T-helper 2 cell (primary cell): Measurements from ENCODE around the gene THTPA.
A peak's percentile ranks its signal among the peaks of the same experiment; 100 is the strongest.

Source experiments
- DNase-seq, 5 experiments: peaks; one replicate each; pipeline versions ENCODE4 v3.0.0 to v3.0.0-alpha.2; 2012 to 2022
- total RNA-seq, 2 donors: gene quantifications; one replicate each; lab custom pipeline; 2026; lab: John Stamatoyannopoulos, UW

Gene THTPA, protein sequence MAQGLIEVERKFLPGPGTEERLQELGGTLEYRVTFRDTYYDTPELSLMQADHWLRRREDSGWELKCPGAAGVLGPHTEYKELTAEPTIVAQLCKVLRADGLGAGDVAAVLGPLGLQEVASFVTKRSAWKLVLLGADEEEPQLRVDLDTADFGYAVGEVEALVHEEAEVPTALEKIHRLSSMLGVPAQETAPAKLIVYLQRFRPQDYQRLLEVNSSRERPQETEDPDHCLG
- total RNA-seq, result 4.8 to 5.0 reads per million in 2 donors

DNA sequence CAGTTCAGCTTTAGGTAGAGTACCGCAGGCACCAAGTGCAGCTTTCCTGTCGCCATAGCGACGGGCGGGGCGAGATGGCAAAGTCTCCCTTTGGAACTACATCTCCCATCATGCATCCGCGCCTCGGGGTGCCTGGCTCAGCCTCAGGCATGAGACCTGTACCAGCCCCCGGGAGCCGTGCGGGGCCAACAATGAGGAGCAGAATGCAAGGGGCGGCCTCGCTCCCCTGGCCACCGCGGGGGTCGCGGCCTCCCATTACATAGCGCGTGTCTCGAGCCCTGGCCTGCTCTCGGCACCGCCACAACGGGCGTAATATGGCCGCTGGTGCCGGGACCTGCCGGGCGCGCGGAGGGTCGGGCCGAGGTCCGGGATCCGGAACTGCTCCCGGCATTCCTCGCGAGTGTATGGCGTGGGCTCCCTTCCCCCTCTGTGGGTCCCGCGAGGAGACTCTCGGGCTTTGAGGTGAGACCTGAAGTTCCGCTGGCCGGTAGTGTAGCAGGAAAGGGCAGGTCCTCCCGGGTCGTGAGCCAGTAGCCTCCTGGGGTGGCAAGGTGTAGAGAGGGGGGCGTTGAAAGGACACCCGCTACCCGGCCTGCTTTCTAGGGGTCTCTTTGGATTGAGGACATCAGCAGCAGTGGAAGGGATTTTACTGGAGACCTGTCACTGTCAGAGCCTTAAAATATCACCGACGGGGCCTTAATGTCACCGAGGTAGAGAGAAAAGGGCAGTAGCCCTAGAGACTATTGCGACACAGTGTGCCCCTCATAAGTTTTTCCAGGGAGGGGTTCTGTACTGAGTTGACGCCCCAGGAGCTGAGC lies at the start of gene THTPA:
Gene THTPA, plus strand, starts transcription at position 390 of the 818 bp plus-strand sequence. CDS start 487 bp downstream, outside the sequence.
- DNase-seq, result peak; percentile 71 to 93 (median 88)

DNA sequence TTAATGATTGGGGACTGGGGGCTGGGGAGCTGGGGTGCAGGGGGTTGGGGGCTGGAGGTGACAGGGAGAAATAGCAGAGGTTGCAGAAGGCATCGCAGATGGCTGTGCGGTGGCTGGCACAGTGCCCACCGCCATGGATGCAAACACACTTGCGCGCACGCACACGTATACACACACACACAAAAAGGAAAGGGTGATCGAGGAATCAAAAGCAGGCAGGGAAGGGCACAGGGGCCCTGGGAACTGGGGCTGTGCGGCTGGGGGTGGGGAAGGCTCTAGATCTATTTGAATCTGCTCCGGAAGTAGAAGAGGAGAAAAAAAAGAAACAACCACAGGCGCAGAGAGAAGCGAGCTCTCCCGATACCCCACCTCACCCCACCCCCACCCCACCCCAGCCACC lies 43.9 kb upstream of the THTPA start:
- DNase-seq, result peak in 1 of 5 experiments; percentile 41

DNA sequence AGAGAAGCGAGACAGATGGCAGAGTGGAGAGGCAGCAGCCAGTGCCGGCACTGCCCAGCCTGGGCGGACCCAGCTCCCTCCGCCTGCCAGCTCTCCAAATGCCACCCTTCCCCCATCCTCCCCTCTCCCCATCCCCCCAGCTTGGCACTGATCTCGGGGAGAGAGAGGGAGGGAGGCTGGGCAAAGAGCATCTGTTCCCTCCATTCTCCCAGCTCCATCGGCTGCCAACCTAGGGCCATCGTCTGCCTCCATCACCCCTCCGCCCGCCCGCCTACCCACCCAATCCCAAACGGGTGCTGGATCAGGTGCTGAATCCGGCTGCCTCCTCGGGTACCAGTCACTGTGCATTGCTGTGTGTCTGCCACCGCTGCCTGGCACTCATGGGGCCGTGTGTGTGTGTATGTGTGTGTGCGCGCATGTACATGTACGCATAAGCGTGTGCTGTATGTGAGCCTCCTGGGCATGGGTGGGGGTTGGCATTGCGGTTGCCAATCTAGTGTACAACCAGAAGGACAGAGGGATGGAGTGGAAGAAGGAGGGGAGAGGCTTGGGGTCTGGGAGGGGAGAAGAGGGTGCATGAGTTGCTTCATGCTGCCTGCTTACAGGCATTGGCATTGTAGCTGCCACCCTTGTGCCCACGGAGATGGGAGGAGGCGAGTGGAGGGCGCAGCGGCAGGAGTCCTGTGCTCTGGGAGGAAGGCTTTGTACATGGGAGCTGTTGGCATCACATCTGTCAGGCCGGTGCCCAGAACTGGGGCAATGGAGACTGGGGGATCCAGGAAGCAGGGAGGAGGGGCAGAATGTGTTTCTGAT lies 42.9 kb upstream of the THTPA start:
- no peak for DNase-seq

DNA sequence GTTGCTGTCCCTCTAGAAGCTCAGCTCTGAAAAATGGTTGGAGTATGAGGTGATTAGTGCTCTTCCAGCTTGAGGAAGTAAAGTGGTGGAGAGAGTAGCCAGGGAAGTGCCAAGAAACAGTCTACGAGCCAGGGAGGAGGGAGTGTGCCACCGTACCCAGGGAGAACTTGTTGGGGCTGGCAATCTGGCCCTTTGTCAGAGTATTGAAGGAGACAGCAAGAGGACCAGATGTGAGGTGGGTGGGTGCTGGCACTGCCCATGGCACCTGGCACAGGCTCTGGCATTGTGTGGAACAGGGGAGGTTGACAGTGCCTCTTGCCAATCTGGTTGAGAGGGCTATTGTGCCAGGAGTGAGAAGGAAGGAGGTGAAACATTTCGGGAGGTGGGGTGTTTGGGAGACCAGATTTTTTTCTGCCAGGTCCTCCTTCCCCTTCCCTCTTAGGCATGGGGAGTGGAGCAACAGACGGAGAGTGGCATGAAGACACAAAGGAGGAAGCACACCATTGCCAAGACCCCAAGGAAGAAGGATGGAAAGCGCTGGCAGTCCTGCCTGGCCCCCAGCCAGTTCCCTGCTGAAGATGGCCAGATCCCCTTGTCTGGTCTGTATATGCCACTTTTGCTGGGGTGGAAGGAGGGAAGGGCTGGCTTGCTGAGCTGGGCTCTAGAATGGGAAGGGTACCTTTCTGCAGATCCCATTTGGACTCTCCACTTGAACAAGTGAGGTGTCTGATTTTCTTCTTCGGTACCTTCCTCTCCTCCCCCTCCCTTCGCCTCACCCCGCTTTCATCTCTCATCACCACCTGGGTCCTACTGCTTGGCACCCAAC lies 42.0 kb upstream of the THTPA start:
- DNase-seq, result no peak

DNA sequence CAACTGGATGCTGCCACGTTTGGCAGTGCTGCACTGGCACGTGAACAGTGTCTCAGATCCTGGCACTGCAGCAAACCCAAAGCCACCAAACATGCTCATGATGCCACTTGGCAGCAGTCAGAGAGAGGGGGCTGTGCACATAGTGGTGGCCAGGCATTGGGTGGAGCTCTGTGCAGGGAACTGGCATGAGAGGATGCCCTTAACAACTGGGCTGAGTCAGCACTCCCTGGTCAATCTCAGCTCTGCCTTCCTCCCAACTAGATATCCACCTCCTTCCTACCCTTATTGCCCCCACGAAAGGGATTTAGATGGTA lies 41.5 kb upstream of the THTPA start:
- DNase-seq, result no peak

DNA sequence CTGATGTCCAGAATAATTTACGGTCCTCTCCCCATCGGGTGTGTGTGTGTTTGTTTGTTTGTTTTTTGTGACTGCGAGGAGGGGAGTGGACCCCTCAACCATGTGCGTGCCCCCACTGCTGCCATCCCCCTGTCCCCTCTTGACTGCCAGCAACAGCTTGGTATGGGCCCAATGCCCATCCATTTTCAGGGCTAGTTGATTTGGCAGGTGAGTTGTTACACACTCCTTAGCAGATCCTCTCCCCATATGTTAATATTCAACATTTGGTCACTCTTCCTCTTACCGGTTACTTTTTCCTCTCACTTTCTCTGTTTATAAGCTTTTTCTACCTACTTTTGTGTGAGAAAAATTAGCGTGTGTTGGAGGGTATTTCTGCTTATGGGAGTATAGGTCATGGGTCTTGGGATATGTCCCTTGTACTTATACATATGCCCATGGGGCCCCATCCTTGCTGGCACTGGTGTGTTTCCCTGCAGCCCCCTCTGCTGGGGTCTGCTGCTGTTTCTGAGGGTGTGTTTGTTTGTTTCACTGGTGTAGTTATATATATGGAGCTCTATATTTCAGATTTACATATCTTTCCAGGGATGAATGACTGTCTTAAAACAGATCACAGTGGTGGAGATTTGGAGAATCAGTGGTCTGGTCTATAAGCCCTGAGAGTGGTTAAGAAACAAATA lies 38.3 kb upstream of the THTPA start:
- DNase-seq, result no peak

DNA sequence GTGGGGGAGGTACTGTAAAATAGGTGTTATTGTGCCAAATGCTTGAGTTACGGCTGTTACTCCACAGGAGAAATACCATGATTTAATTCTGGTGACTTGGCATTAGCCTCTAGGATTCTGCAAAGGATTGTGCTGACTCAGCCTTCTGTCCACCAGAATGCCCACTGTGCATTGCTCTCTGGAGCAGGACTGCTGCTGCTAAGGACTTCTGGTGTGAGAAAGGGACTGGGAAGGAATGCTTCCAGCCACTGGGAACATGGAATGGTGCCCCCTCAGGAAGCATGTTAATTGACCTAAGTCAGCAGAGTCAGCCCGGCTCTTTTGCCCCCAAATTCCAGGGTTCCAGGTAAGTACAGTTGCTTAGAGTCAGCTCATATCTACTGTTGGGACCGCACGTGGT lies 37.4 kb upstream of the THTPA start:
- no peak for DNase-seq

DNA sequence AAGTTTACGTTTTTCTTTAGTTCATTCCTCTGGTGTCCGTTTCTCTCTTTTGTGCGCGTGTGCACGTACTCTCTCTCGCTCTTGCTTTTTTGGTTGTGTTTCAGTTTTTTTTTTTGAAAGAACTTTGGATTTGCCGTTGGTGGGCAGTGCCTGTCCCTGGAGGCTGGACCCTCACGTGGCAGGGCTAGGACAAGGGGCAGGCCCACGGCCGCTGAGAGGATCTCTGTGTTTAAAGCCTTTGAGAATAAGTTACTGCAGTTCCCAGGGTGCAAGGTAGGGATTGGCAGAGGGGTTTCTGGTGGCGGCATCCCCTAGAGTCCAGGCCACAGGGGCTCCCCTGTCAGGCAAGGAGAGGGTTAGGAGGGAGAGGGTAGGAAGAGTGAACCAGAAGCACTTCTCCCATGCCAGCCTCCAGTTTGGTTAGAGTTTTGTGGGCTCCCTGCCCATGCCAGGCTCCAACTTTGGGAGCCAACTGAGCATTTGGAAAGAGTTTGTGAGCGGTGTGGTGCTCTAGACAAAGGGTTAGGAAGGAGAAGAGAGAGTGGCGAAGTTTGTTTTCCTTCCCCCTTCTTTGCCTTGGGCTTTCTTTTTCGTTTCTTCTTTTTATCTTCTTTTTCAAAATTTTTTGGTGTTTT lies 35.1 kb upstream of the THTPA start:
- no peak for DNase-seq

DNA sequence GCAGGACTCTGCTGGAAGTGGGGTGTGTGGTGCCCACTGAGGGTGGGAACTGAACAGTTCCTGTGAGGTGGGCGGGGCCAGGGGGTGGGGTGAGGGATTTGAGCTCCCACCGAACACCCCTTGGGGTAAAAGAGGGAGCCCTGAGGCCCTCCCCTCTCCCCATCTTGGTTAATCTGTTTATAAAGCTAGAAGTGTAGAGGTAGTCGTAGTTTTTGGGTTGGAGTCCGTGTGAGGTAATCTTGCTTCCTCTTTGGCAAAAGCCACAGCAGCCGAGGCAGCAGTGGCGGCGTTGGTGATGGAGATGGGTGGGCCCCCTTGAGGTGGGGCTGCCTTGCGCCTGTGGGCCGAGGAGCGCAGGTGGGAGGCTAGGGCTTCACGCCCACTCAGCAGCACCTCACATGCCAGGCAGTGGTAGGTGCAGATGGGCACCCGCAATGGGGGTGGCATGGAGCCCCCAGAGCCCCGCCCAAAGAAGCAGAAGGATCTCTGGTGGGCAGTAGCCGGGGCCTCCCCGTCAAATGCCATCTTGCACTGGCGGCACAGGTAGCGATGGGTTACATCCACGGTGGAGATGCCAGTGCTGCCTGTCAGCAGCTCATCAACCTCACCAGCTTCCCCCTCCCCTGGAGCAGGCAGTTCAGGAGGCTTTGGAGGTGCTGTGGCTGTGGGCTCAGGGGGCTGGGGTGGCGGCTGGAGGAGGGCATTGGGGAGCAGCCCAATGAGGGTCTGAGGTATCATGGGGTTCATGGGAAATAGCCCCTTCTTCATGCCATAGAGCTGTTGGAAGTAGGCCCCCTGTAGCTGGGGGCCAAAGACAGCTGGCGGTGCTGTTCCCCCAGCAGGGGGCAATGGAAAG lies 34.1 kb upstream of the THTPA start:
- DNase-seq, result no peak

DNA sequence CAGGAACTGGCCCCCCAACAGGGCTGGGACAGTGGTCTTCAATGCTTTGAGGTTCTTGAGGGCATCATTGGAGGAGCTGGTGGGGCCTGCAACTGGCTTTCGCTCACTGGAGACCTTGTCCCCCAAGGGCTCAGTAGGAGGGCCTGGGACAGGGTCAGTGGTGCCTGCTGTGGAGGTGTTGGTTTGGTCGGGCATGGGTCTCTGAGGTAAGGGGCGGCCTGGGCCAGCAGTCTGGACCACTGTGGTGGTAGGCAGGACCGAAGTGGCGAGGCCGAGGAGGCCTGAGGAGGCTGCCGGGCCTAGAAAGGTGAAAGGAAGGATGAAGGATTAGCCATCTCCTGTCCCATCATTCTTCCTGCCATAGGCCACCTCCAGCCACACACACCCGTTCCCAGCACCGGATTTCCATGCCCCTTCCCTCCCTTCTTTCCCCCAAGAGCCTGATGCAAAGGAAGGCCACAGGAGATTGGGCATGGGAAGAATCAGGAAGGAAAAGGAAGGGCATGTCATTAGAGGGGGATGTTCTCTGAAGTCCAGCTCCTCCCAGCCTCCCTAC lies 33.4 kb upstream of the THTPA start:
- no peak for DNase-seq

DNA sequence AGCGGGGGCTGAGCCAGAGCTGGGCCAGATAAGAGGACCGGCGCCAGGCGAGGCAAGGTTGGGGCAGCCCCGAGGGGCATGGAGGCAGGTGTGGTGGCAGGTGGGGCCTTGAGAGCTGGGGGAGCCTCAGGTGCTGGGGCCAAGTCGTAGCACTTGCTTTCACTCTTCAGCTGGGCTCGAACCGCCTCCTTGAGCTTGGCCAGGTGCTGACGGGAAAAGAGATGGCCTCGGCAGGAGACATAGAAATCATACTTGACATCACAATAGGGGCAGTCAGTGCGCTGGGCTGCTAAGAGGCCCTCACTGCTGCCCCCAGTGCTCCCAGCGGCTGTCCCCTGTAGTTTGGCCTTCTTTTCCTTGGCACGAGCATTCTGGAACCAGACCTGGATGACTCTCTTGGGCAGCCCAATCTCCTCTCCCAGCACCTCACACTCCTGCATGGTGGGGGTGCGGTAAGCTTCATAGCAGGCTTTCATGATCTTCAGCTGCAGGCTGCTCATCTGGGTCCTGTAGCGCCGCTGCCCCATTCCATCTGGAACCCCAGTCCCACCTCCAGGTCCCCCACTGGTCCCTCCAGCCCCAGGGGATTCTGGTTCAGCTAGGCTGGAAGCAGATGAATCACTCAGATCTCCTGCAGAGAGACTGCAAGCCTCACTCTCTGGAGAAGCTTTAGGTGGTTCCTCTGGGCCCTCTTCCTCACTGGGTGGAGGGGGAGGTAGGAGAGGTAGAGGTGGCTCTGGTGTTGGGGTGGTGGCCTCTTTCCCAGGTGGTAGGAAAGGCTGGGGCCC lies 32.6 kb upstream of the THTPA start:
- DNase-seq, result no peak

DNA sequence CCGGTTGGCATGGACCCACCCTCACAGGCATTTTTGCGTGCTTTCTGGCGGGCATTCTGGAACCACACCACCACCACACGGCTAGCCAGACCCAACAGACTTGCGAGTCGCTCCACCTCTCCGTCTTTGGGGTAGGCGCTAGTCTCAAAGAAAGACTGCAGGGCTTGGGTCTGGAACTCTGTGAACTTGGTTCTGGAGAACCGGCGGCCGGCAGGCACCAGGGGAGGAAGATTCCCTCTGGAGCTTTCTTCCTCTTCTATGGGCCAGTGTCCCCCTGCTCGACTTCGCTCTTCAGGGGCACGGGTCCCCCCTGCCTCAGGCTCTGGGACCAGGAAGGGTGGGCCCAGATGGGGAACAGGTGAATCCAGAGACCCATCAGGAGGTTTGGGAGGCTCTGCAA lies 31.1 kb upstream of the THTPA start:
- no peak for DNase-seq

DNA sequence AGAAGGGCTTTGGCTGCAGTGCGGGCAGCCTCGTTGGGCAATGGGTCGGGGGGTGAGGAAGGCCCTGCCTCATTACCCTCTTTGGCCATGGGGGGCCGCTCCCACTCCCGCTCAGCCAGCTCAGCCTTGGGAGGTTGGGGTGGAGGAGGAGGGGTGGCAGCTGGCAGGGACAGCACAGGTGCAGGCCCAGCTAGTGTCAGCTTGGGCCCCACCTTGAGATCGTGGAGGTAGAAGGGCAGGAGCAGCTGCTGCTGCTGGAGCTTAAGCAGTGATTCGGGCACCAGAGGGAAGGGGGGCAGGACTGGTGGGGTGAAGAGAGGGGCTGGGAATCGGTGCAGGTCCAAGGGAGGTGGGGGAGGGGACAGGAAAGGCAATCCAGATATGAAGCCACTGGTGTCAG lies 30.5 kb upstream of the THTPA start:
- DNase-seq, result no peak

DNA sequence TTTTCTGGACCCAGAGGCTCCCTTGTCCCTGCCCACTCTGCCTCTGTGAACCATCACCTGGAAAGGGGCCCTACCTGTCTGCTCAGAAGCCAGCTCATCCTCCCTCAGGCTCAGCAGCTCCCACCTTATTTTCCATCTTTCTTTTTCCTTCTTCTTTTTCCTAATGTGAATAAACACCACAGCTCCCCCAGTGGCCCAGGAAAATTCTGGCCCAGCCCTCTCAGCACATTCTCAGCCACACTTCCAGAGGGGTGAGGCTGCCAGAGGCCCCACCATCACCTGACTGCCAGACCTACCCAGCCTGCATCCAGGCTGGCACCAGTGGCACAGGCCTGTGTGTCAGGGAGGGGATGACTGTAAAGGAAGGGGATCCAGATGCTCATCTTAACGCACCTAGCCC lies 27.5 kb upstream of the THTPA start:
- DNase-seq, result no peak

DNA sequence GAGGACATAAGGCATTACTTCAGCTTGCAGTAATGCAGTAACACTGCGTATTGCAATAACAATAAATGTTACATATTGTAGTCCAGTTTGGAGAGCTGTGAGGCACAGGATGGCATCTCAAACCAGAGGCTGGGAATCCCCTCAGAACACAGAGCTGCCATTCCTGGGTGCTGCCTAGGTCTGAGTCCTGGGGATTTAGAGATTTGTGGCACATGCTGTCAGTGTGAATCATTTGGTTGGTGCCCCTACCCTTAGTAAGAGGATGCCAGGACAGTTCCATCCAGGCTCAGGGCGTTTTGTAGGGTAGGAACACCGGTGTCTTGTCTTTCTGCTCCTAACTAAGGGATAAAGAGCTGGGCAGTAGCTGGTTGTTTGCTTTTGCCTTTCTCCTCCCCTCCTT lies 27.1 kb upstream of the THTPA start:
- DNase-seq, result no peak

DNA sequence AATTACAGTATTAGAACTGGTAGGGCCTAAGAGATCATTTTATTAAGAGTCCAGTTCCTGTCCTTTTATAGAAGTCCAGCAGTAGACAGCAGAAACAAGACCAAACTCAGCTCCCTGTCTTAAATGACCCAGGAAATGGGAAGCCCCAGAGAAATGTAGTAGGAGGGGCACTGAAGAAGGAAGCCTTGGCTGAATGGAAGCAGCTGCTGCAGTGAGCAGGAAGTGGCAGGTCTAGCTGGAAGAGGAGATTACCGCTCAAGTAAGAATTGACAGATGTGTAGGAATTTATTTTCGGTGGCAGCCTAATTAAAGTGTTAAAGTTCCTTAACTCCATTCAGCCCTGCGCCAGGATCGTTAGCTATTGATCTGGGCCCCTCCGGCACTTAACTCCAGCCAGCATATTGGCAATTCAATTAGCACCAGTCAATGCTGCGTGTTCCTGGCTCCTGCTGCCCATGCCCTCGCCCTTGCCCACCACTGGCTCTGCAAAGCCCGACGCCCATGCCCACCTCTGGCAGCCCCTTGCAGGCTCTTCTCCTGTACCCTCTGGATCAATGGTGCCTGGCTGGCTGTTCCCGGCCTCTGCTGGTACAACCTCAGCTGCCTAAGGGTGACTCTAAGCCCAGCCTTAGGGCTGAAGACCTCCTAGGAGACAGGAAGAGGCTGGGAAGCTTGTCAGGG lies 25.6 kb upstream of the THTPA start:
- DNase-seq, result no peak

DNA sequence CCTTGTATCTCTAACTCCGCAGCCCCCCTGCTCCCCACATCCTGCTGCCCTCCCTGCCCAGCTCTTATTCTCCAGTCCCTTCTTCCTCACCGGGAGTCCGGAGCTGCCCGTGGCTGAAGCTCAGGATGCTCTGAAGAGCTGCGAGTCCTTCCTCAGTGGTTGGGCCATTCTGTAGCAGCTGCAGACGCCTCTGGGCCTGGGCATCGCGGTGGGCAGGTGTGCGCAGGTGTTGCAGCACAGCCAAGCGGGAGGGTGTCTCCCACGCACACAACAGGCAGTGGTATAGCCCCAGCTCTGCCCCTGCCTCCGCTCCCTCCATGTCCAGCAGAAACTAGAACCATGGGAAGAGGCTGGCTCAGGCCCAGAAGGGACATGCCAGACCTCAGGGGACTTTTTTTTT lies 24.7 kb upstream of the THTPA start:
- DNase-seq, result no peak

DNA sequence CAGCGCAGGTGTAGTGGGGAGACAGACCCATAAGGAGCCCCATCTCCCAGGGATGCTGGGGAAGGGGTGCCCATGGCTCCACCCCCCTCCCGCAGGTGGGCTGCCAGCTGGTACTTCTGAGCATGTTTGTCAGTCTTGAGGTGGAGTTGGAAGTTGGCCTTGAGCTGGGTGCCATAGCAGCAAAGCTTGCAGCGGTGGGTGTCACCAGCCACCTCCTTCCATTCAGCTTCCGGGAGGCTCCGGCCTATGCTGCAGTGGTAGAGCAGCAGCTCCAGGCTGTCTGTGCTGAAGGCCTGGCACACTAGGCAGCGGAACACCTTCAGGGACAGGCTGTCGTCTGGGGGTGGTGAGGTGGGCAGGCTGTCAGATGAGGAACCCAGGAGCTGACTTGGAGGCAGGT lies 23.4 kb upstream of the THTPA start:
- DNase-seq, result no peak
